Mesothelial cell of epicardium (in vitro differentiated cells): ENCODE data around the gene FLOT1. TPM values are rescaled to one million over a fixed set of nuclear protein-coding genes. Genes with fewer than 3 reads are reported as not detected.

ENCODE experiments used
- DNase-seq, 2 experiments: peaks; one replicate each; pipeline ENCODE4 v3.0.0; 2021; ENCODE audit warnings: low spot score in 2 of 2; ENCODE audit not compliant: unreplicated experiment in 2 of 2
- H3K27ac Mint-ChIP-seq: 2 replicates; pipeline ENCODE4 v1.8.0; 2021; ENCODE audit warnings: mixed read lengths
- H3K27me3 Mint-ChIP-seq: 2 replicates; pipeline ENCODE4 v1.8.0; 2021; ENCODE audit warnings: low read depth, mixed read lengths
- H3K36me3 Mint-ChIP-seq: 2 replicates; pipeline ENCODE4 v1.8.0; 2021; ENCODE audit warnings: mixed read lengths
- H3K4me1 Mint-ChIP-seq: 2 replicates; pipeline ENCODE4 v1.8.0; 2021; ENCODE audit warnings: mixed read lengths
- H3K4me3 Mint-ChIP-seq: 2 replicates; pipeline ENCODE4 v1.8.0; 2021; ENCODE audit warnings: mild to moderate bottlenecking, moderate library complexity, mixed read lengths
- H3K9me3 Mint-ChIP-seq: 2 replicates; pipeline ENCODE4 v1.8.0; 2021; ENCODE audit warnings: mixed read lengths
- total RNA-seq: library from RNA; stranded (reverse); gene quantifications from 3 replicates; pipeline ENCODE4 v1.2.1, GENCODE V29; 2021
- TF ChIP-seq, protein P1 (sequence below): fragments of 200-600 bp; sonication (generic); IDR thresholded peaks from one replicate; pipeline ENCODE4 v1.5.0; 2021; ENCODE audit warnings: antibody characterized with exemption; ENCODE audit not compliant: unreplicated experiment

The FLOT1 gene
- total RNA-seq, 1 donor from 2014 or later: 101 TPM

DNA sequence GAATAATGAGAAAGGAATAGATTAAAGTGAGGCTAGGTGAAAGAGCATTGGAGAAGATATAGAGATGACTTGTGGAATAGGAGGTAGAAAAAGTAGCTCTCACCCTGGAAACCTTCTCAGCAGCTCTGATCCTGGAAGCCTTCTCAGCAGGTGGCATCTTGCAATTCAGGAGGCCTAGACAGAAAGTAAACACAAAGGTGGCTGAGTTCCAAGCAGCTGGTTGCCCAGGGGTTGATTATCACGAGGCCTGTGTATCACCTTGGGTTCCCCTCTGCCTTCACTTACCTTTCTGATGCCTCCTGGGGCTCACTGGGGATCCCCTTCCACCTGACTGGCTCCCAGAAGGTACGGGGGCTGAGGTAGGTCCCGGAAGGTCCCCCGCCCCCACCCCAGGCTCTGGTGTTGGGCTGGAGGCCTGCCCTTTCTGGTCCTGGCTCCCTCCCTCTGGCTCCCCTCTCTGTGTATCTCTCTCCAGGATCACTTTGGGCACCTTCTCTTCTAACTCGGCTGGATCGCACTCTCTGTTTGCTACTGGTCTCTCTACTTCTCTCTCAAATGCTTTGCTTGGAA is 35.1 kb downstream of the FLOT1 start:
- H3K9me3 Mint-ChIP-seq: no peaks in the 10 kb centered on the region
- no peak overlapping the region for H3K27ac Mint-ChIP-seq

DNA sequence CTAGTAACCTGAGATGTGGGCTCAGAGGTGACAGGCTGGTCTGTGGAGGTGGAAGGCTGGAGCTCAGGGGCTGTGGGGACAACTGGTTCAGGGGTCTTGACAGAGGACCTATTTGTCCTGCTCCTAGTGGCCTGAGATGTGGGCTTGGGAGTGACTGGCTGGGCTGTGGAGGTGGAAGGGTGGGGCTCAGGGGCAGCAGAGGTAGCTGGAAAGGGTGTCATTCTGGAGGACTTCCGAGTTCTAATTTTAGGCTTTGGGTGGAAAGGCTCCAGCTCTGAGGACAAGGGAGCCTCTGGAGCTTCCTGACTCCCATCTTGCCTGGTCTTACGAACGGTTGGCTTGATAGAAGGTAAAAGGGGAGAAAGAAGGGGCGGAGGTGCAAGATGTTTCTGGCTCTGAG is 36.9 kb downstream of the FLOT1 start:
- Mint-ChIP-seq H3K4me1 (no peaks in the 10 kb centered on the region), H3K9me3 (no peaks in the 10 kb centered on the region), H3K27ac (no peak overlapping the region), H3K4me3 (no peak overlapping the region), H3K27me3 (no peaks in the 10 kb centered on the region), H3K36me3 (peaks cover 56% of the 10 kb centered on the region)
- no peak for DNase-seq
- TF ChIP-seq, protein P1, sequence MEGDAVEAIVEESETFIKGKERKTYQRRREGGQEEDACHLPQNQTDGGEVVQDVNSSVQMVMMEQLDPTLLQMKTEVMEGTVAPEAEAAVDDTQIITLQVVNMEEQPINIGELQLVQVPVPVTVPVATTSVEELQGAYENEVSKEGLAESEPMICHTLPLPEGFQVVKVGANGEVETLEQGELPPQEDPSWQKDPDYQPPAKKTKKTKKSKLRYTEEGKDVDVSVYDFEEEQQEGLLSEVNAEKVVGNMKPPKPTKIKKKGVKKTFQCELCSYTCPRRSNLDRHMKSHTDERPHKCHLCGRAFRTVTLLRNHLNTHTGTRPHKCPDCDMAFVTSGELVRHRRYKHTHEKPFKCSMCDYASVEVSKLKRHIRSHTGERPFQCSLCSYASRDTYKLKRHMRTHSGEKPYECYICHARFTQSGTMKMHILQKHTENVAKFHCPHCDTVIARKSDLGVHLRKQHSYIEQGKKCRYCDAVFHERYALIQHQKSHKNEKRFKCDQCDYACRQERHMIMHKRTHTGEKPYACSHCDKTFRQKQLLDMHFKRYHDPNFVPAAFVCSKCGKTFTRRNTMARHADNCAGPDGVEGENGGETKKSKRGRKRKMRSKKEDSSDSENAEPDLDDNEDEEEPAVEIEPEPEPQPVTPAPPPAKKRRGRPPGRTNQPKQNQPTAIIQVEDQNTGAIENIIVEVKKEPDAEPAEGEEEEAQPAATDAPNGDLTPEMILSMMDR: no peak

More for the DNA sequence above, 35.1 kb downstream of the FLOT1 start:
- no peak overlapping the region for H3K4me3 Mint-ChIP-seq
- no peak for DNase-seq
- TF ChIP-seq, protein P1: no peak
- peaks cover 69% of the 10 kb centered on the region for H3K36me3 Mint-ChIP-seq
- no peaks in the 10 kb centered on the region for H3K4me1 Mint-ChIP-seq
- no peaks in the 10 kb centered on the region for H3K27me3 Mint-ChIP-seq

DNA sequence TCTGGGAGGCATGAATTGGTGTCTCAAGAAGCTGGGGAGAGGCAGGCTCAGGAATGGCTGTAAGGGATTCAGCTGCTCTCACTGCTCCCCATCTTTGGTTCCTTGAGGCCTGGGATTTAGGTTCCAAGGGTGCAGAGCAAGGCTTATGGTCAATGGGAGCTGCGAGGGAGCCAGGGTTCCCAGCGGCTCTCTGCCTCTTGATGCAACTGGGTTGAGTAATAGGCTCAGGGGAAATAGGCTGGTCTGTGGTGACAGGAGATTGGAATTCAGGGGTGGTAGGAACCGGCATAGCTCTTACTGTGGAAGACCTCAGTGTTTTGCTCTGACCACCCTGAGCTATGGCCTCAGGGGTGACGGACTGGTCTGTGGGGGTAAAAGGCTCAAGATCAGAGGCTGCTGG is 38.7 kb downstream of the FLOT1 start:
- DNase-seq: no peak
- Mint-ChIP-seq H3K4me3 (no peak overlapping the region), H3K9me3 (no peaks in the 10 kb centered on the region), H3K27me3 (no peaks in the 10 kb centered on the region), H3K4me1 (no peaks in the 10 kb centered on the region), H3K27ac (no peak overlapping the region), H3K36me3 (peaks cover 50% of the 10 kb centered on the region)
- TF ChIP-seq, protein P1: no peak

DNA sequence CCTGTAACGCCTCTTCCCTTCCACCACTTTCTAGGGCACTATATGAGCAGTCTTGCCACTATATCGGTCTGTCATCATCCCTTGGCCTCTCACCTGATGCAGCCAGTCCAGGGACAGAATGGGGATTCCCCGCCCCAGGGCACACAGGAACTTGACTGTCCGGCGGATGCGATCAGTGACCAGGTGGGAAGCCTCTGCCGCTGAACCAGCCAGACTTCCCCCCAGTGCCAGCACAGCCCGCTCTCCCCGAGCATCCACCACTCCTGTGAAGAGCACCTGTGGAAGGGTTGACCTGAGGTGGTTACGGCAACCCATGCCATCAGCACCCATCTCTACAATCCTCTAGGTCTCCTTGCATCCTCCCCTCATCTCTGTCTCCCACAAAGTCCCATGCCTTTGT is 39.5 kb downstream of the FLOT1 start:
- H3K4me3 Mint-ChIP-seq: no peak overlapping the region
- H3K4me1 Mint-ChIP-seq: no peaks in the 10 kb centered on the region
- no peak for DNase-seq
- H3K9me3 Mint-ChIP-seq: no peaks in the 10 kb centered on the region
- peaks cover 45% of the 10 kb centered on the region for H3K36me3 Mint-ChIP-seq
- TF ChIP-seq, protein P1: no peak
- H3K27ac Mint-ChIP-seq: no peak overlapping the region
- no peaks in the 10 kb centered on the region for H3K27me3 Mint-ChIP-seq

DNA sequence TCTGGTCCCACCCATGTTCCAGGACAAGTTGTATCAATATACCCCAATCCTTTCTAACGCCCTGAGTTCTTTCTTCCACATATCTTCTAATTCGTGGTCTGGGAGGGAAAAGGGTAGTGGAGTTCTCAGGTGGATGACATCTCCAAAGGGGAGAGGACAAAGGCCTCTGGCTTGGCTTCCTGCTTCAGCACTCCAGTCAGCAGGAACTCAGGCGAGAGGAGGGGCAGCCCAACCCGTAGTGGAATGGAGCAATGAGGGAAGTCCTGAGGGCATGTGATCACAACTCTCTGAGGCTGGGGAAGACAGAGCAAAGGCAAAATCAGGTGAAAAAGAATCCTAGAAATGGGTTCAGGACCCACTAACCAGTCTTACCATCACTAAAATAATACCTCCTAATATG is 42.1 kb downstream of the FLOT1 start:
- peaks cover 1% of the 10 kb centered on the region for H3K4me1 Mint-ChIP-seq
- DNase-seq: no peak
- H3K27ac Mint-ChIP-seq: no peak overlapping the region
- H3K27me3 Mint-ChIP-seq: no peaks in the 10 kb centered on the region
- no peaks in the 10 kb centered on the region for H3K9me3 Mint-ChIP-seq
- no peak overlapping the region for H3K4me3 Mint-ChIP-seq
- TF ChIP-seq, protein P1: no peak
- peaks cover 30% of the 10 kb centered on the region for H3K36me3 Mint-ChIP-seq

DNA sequence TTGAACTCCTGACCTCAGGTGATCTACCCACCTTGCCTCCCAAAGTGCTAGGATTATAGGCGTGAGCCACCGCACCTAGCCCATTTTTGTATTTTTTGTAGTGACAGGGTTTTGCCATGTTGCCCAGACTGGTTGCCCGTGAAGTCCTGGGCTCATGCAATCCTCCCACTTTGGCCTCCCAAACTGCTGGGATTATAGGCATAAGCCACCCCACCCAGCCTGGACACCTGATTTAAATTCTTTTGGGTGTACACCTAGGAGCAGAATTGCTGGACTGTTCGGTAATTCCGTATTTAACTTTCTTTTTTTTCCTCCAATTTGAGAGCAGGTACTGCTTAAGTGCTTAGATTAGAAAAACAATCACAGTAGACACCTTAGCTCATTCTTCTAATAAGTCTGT is 46.1 kb downstream of the FLOT1 start:
- no peaks in the 10 kb centered on the region for H3K27me3 Mint-ChIP-seq
- TF ChIP-seq, protein P1: no peak
- H3K9me3 Mint-ChIP-seq: no peaks in the 10 kb centered on the region
- H3K4me1 Mint-ChIP-seq: peaks cover 13% of the 10 kb centered on the region
- peaks cover 5% of the 10 kb centered on the region for H3K36me3 Mint-ChIP-seq
- no peak for DNase-seq
- H3K27ac Mint-ChIP-seq: no peak overlapping the region
- H3K4me3 Mint-ChIP-seq: no peak overlapping the region
